LNCaP clone FGC (cell line): ENCODE data around the gene SWAP70.

ENCODE experiments used
- DNase-seq: peaks from one replicate; pipeline ENCODE4 v3.0.0-alpha.2; 2011; ENCODE audit warnings: low read depth
- H3K4me3 ChIP-seq: 2 replicates; pipeline ENCODE4 v1.5.1; 2011; ENCODE audit warnings: mild to moderate bottlenecking, low read depth, low read length, control low read depth
- CTCF ChIP-seq: IDR thresholded peaks from 2 replicates; pipeline ENCODE4 v1.5.1; 2012; ENCODE audit warnings: mild to moderate bottlenecking; ENCODE audit not compliant: control insufficient read depth, insufficient read depth; ENCODE audit errors: extremely low read depth

SWAP70 gene

GRCh38 chr11:9760193-9760575, 96.3 kb downstream of the SWAP70 start:
- no peak for TF ChIP-seq CTCF
- no peak overlapping the region for H3K4me3 ChIP-seq
- DNase-seq, result no peak

GRCh38 chr11:9761441-9761945, 97.6 kb downstream of the SWAP70 start:
- H3K4me3 ChIP-seq, result no peak overlapping the region
- no peak for DNase-seq
- TF ChIP-seq CTCF, result no peak

GRCh38 chr11:9762531-9762930, 98.7 kb downstream of the SWAP70 start:
- no peak overlapping the region for H3K4me3 ChIP-seq
- DNase-seq, result no peak
- TF ChIP-seq CTCF, result no peak

GRCh38 chr11:9763301-9763700, 99.4 kb downstream of the SWAP70 start:
- H3K4me3 ChIP-seq, result no peak overlapping the region
- TF ChIP-seq CTCF, result no peak
- DNase-seq, result no peak

GRCh38 chr11:9765320-9766101, 101.6 kb downstream of the SWAP70 start:
- no peak for TF ChIP-seq CTCF
- H3K4me3 ChIP-seq, result no peak overlapping the region
- no peak for DNase-seq

GRCh38 chr11:9769621-9770020, 105.7 kb downstream of the SWAP70 start:
- H3K4me3 ChIP-seq, result no peak overlapping the region
- DNase-seq, result no peak
- TF ChIP-seq CTCF, result no peak

- DNase-seq, result no peak
- TF ChIP-seq CTCF, result no peak
- H3K4me3 ChIP-seq, result no peak overlapping the region
Measured at GRCh38 chr11:9771071-9771511, 107.2 kb downstream of the SWAP70 start.
